Kidney (tissue), 2 donors: ENCODE data around the gene AKNAD1. TPM values are rescaled to one million over a fixed set of nuclear protein-coding genes. Genes with fewer than 3 reads are reported as not detected.

ENCODE experiments used
- polyA plus RNA-seq: library from polyadenylated mRNA; stranded (reverse); fragments of 350-450 nt; fragmentation: Illumina TruSeq; extraction: RNeasy Lipid Tissue Mini Kit (QIAGEN cat#74804); gene quantifications from one replicate; pipeline ENCODE4 v1.2.3, GENCODE V29; 2014; ENCODE audit warnings: low read depth, low replicate concordance; ENCODE audit not compliant: insufficient read depth
- total RNA-seq: library from RNA; stranded (reverse); fragmentation: NEBNext Ultra II Directional; extraction: Animal tissue kit (Norgen Biotek cat#: 25700); gene quantifications from one replicate; pipeline ENCODE4 v1.2.1, GENCODE V29; 2021
- donor health status: DM: yes; HTN: yes; CAD: no.

AKNAD1 gene
- total and polyA plus RNA-seq, 2 donors from 2014 or later = not detected

Other genes with a start within 250 kb of the AKNAD1 start
- 5.2 TPM for gene HENMT1, start 196.0 kb downstream of the AKNAD1 start, total RNA-seq
- 3.1 TPM for gene HENMT1, start 196.0 kb downstream of the AKNAD1 start, polyA plus RNA-seq
- 37.6 TPM for gene PRPF38B, start 164.8 kb downstream of the AKNAD1 start, total RNA-seq
- gene PRPF38B, start 164.8 kb downstream of the AKNAD1 start, polyA plus RNA-seq = 15.9 TPM
- gene FNDC7, start 144.2 kb downstream of the AKNAD1 start, total RNA-seq = not detected
- gene FNDC7, start 144.2 kb downstream of the AKNAD1 start, polyA plus RNA-seq = not detected
- gene STXBP3, start 110.4 kb downstream of the AKNAD1 start, total RNA-seq = 61.4 TPM
- 26.0 TPM for gene STXBP3, start 110.4 kb downstream of the AKNAD1 start, polyA plus RNA-seq
- 3.1 TPM for gene GPSM2, start 19.9 kb upstream of the AKNAD1 start, total RNA-seq
- 2.2 TPM for gene GPSM2, start 19.9 kb upstream of the AKNAD1 start, polyA plus RNA-seq
- 32.1 TPM for gene CLCC1, start 106.4 kb upstream of the AKNAD1 start, total RNA-seq
- gene CLCC1, start 106.4 kb upstream of the AKNAD1 start, polyA plus RNA-seq = 10.7 TPM
- 15.8 TPM for gene WDR47, start 185.0 kb upstream of the AKNAD1 start, total RNA-seq
- gene WDR47, start 185.0 kb upstream of the AKNAD1 start, polyA plus RNA-seq = 5.1 TPM
- gene TAF13, start 218.9 kb upstream of the AKNAD1 start, total RNA-seq = 39.8 TPM
- gene TAF13, start 218.9 kb upstream of the AKNAD1 start, polyA plus RNA-seq = 35.4 TPM
- 39.4 TPM for gene TMEM167B, start 233.7 kb upstream of the AKNAD1 start, total RNA-seq
- gene TMEM167B, start 233.7 kb upstream of the AKNAD1 start, polyA plus RNA-seq = 24.7 TPM